Measurements from ENCODE around the gene KDM4C.

Gene KDM4C

GRCh38 chr9:7149258-7149657 is 391.5 kb downstream of the KDM4C start:
- no peak for DNase-seq

- no peak for DNase-seq
Observed at GRCh38 chr9:7150153-7150890, 392.5 kb downstream of the KDM4C start.

- DNase-seq, result no peak
Observed at GRCh38 chr9:7153134-7153533, 395.4 kb downstream of the KDM4C start.

- DNase-seq, result no peak
Observed at GRCh38 chr9:7153566-7153965, 395.8 kb downstream of the KDM4C start.

- no peak for DNase-seq
Observed at GRCh38 chr9:7154003-7154619, 396.3 kb downstream of the KDM4C start.

- DNase-seq, result no peak
Observed at GRCh38 chr9:7154650-7155049, 396.9 kb downstream of the KDM4C start.

- DNase-seq, result no peak
Observed at GRCh38 chr9:7161469-7161868, 403.7 kb downstream of the KDM4C start.

GRCh38 chr9:7163932-7164331 is 406.2 kb downstream of the KDM4C start:
- DNase-seq, result no peak

- no peak for DNase-seq
Observed at GRCh38 chr9:7164440-7165330, 406.9 kb downstream of the KDM4C start.

GRCh38 chr9:7165331-7165975 is 407.7 kb downstream of the KDM4C start:
- DNase-seq, result no peak

- DNase-seq, result no peak
Observed at GRCh38 chr9:7166074-7166473, 408.3 kb downstream of the KDM4C start.

GRCh38 chr9:7169717-7170389 is 412.1 kb downstream of the KDM4C start:
- DNase-seq, result no peak

GRCh38 chr9:7171396-7172153 is 413.8 kb downstream of the KDM4C start:
- no peak for DNase-seq

GRCh38 chr9:7172154-7173115 is 414.7 kb downstream of the KDM4C start:
- no peak for DNase-seq

- no peak for DNase-seq
Observed at GRCh38 chr9:7173139-7173538, 415.4 kb downstream of the KDM4C start.

GRCh38 chr9:7174301-7174700 is 416.5 kb downstream of the KDM4C start:
- no peak for DNase-seq

- no peak for DNase-seq
Observed at GRCh38 chr9:7174884-7175283, 417.1 kb downstream of the KDM4C start.

GRCh38 chr9:7176561-7176960 is 418.8 kb downstream of the KDM4C start:
- no peak for DNase-seq

GRCh38 chr9:7177383-7177782 is 419.6 kb downstream of the KDM4C start:
- no peak for DNase-seq

GRCh38 chr9:7178729-7179128 is 421.0 kb downstream of the KDM4C start:
- DNase-seq, result no peak

- DNase-seq, result no peak
Observed at GRCh38 chr9:7180247-7180646, 422.5 kb downstream of the KDM4C start.

All from right forelimb (tissue), 1 donor.